C4-2B (cell line): ENCODE data around the gene SNX33.

Experiments
- H3K27ac ChIP-seq: fragments of 450-650 bp; 2 replicates; pipeline ENCODE4 v1.5.1; 2017
- ZFX ChIP-seq: fragments of 450-650 bp; IDR thresholded peaks from 2 replicates; pipeline ENCODE4 v1.6.1; 2017
- TF ChIP-seq, protein P1 (sequence below): fragments of 450-650 bp; conservative IDR thresholded peaks from 2 replicates; pipeline ENCODE4 v1.5.1; 2017; ENCODE audit warnings: mild to moderate bottlenecking

The SNX33 gene

GRCh38 chr15:75650908-75651809, 3.4 kb downstream of the SNX33 start:
- TF ChIP-seq, protein P1, sequence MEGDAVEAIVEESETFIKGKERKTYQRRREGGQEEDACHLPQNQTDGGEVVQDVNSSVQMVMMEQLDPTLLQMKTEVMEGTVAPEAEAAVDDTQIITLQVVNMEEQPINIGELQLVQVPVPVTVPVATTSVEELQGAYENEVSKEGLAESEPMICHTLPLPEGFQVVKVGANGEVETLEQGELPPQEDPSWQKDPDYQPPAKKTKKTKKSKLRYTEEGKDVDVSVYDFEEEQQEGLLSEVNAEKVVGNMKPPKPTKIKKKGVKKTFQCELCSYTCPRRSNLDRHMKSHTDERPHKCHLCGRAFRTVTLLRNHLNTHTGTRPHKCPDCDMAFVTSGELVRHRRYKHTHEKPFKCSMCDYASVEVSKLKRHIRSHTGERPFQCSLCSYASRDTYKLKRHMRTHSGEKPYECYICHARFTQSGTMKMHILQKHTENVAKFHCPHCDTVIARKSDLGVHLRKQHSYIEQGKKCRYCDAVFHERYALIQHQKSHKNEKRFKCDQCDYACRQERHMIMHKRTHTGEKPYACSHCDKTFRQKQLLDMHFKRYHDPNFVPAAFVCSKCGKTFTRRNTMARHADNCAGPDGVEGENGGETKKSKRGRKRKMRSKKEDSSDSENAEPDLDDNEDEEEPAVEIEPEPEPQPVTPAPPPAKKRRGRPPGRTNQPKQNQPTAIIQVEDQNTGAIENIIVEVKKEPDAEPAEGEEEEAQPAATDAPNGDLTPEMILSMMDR: no peak
- TF ChIP-seq ZFX: no peak
- H3K27ac ChIP-seq: peak overlapping the region; percentile 4; the same call in 1 of the 2 replicates

DNA sequence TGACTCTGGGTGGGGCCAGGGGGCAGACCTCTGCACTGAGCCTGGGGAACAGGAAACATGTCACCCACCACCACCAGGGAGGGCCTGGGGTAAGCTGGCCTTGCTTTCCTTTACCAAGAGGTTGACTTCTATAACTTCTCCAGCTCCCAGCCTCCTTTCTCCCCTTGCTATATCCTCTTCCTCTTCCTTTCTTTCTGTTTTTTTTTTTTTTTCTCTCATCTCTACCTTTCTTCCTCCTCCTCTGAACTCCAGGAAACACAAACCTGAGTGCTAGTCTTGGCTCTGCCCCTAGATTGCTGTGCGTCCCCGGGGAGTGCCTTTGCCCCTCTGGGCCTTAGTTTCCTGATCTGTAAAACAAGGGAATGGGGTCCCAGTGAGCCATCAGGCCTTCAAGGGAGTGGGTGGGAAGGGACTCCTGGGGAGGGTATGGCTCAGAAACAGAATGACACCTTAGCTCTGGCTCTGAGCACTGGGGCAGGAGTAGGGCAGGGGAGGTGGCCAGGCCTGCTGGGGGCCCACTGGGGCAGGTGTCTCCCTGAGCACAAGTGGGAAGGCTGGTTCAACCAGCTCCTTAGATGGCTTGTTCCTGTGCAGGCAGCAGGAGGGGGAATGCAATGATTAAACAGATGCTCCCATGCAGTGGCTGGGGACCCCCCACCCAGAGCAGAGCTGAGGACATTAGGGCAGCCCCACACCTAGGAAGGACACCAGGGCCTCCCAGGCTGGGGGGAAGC, 4.3 kb downstream of the SNX33 start:
- TF ChIP-seq, protein P1: no peak
- TF ChIP-seq ZFX: no peak
- peak overlapping the region; percentile 4; the same call in 1 of the 2 replicates for H3K27ac ChIP-seq

GRCh38 chr15:75653347-75653913, 5.7 kb downstream of the SNX33 start:
- H3K27ac ChIP-seq: no peak overlapping the region
- TF ChIP-seq, protein P1: no peak
- TF ChIP-seq ZFX: no peak

GRCh38 chr15:75654201-75654907, 6.6 kb downstream of the SNX33 start:
- no peak overlapping the region for H3K27ac ChIP-seq
- TF ChIP-seq, protein P1: no peak
- TF ChIP-seq ZFX: no peak

GRCh38 chr15:75655931-75656330, 8.2 kb downstream of the SNX33 start:
- H3K27ac ChIP-seq: no peak overlapping the region
- TF ChIP-seq, protein P1: no peak
- no peak for TF ChIP-seq ZFX

- no peak overlapping the region for H3K27ac ChIP-seq
- TF ChIP-seq ZFX: no peak
- TF ChIP-seq, protein P1: no peak
These were observed 8.6 kb downstream of the SNX33 start for GRCh38 chr15:75656331-75656730.
